ENCODE data around the gene CNRIP1. TPM values are rescaled to one million over a fixed set of nuclear protein-coding genes. Genes with fewer than 3 reads are reported as not detected.

The CNRIP1 gene
- total RNA-seq, 1 experiment from 2014 or later, result 0.84 TPM

- Mint-ChIP-seq H3K27ac (ENCODE audit: low read depth, unreplicated experiment) (no peak overlapping the region), H3K27me3 (ENCODE audit: insufficient read depth, unreplicated experiment) (no peaks in the 10 kb centered on the region), H3K4me1 (ENCODE audit: insufficient read depth, unreplicated experiment) (no peaks in the 10 kb centered on the region), H3K4me3 (ENCODE audit: unreplicated experiment) (no peak overlapping the region), H3K36me3 (ENCODE audit: insufficient read depth, unreplicated experiment) (no peaks in the 10 kb centered on the region), H3K9me3 (ENCODE audit: unreplicated experiment) (no peaks in the 10 kb centered on the region)
- ChIA-PET CTCF (interaction anchor here (0.5 to 13.0 kb wide), 9 partner anchors 10 to 203 kb away, joined by 3 to 161 read pairs (median 6); partner anchors contain the start of gene PNO1), POLR2A (interaction anchor here (1.1 to 20.2 kb wide), 2 partner anchors 41 to 68 kb away, joined by 3 to 308 read pairs; partner anchors contain the start of gene PPP3R1)
- DNase-seq (ENCODE audit: unreplicated experiment), result no peak
- BruUV-seq (replicated peaks), result no TSS peak
- intact Hi-C loops (cut with micrococcal nuclease), result no loop called here
- TF ChIP-seq, protein P1, sequence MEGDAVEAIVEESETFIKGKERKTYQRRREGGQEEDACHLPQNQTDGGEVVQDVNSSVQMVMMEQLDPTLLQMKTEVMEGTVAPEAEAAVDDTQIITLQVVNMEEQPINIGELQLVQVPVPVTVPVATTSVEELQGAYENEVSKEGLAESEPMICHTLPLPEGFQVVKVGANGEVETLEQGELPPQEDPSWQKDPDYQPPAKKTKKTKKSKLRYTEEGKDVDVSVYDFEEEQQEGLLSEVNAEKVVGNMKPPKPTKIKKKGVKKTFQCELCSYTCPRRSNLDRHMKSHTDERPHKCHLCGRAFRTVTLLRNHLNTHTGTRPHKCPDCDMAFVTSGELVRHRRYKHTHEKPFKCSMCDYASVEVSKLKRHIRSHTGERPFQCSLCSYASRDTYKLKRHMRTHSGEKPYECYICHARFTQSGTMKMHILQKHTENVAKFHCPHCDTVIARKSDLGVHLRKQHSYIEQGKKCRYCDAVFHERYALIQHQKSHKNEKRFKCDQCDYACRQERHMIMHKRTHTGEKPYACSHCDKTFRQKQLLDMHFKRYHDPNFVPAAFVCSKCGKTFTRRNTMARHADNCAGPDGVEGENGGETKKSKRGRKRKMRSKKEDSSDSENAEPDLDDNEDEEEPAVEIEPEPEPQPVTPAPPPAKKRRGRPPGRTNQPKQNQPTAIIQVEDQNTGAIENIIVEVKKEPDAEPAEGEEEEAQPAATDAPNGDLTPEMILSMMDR (IDR thresholded peaks at IDR 0.05; ENCODE audit: unreplicated experiment), result no peak
Observed at GRCh38 chr2:68293755-68294154, 26.0 kb downstream of the CNRIP1 start.

- no peak for DNase-seq (ENCODE audit: unreplicated experiment)
- no peaks in the 10 kb centered on the region for H3K36me3 Mint-ChIP-seq (ENCODE audit: insufficient read depth, unreplicated experiment)
- no peak overlapping the region for H3K4me3 Mint-ChIP-seq (ENCODE audit: unreplicated experiment)
- no peak overlapping the region for H3K27ac Mint-ChIP-seq (ENCODE audit: low read depth, unreplicated experiment)
- intact Hi-C loops (cut with micrococcal nuclease), result no loop called here
- no peaks in the 10 kb centered on the region for H3K27me3 Mint-ChIP-seq (ENCODE audit: insufficient read depth, unreplicated experiment)
- peaks cover 3% of the 10 kb centered on the region for H3K4me1 Mint-ChIP-seq (ENCODE audit: insufficient read depth, unreplicated experiment)
- ChIA-PET POLR2A (interaction anchor here (0.5 to 20.2 kb wide), 9 partner anchors 10 to 1367 kb away, joined by 3 to 308 read pairs (median 5); partner anchors contain the start of gene PPP3R1), CTCF (interaction anchor here (0.7 to 13.0 kb wide), 15 partner anchors 10 to 622 kb away, joined by 3 to 161 read pairs (median 6); partner anchors contain the start of genes C1D and PNO1)
- BruUV-seq (replicated peaks), result no TSS peak
- H3K9me3 Mint-ChIP-seq (ENCODE audit: unreplicated experiment), result no peaks in the 10 kb centered on the region
- TF ChIP-seq, protein P1 (IDR thresholded peaks at IDR 0.05; ENCODE audit: unreplicated experiment), result no peak
Observed at GRCh38 chr2:68293024-68293423, 26.7 kb downstream of the CNRIP1 start.

- Mint-ChIP-seq H3K9me3 (ENCODE audit: unreplicated experiment) (no peaks in the 10 kb centered on the region), H3K4me1 (ENCODE audit: insufficient read depth, unreplicated experiment) (peaks cover 10% of the 10 kb centered on the region), H3K27me3 (ENCODE audit: insufficient read depth, unreplicated experiment) (no peaks in the 10 kb centered on the region), H3K4me3 (ENCODE audit: unreplicated experiment) (no peak overlapping the region), H3K27ac (ENCODE audit: low read depth, unreplicated experiment) (no peak overlapping the region), H3K36me3 (ENCODE audit: insufficient read depth, unreplicated experiment) (no peaks in the 10 kb centered on the region)
- intact Hi-C loops (cut with micrococcal nuclease), result loop anchor here (1.0 kb wide), 2 partner anchors 149 to 170 kb away; no protein-coding TSS in a partner anchor
- BruUV-seq (replicated peaks), result no TSS peak
- DNase-seq (ENCODE audit: unreplicated experiment), result peak; percentile 59
- ChIA-PET CTCF (interaction anchor here (0.6 to 13.0 kb wide), 38 partner anchors 9 to 995 kb away, joined by 3 to 161 read pairs (median 4); partner anchors contain the start of genes C1D, PNO1 and PPP3R1), POLR2A (interaction anchor here (0.5 to 20.2 kb wide), 16 partner anchors 9 to 1368 kb away, joined by 3 to 308 read pairs (median 4); partner anchors contain the start of genes C1D, PNO1 and PPP3R1)
- TF ChIP-seq, protein P1 (IDR thresholded peaks at IDR 0.05; ENCODE audit: unreplicated experiment), result peak; percentile 84
Observed at GRCh38 chr2:68292108-68292710, 27.5 kb downstream of the CNRIP1 start.

DNA sequence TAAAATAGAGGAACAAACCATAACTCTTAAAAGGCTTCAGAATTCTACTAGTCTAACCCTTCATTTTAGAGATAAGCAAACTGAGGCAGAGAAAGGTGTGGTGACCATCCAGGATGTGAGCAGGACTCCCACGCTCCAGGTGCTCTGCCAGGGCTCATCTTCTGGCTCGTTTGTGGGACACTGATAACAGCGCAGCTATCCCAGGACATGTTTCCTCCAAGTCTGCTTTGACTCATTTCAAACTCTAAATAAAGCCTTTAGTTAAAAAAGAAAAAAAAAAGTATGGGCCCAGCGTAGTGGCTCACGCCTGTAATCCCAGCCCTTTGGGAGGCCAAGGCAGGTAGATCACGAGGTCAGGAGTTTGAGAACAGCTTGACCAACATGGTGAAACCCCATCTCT lies 28.4 kb downstream of the CNRIP1 start:
- Mint-ChIP-seq H3K27ac (ENCODE audit: low read depth, unreplicated experiment) (no peak overlapping the region), H3K9me3 (ENCODE audit: unreplicated experiment) (no peaks in the 10 kb centered on the region), H3K4me1 (ENCODE audit: insufficient read depth, unreplicated experiment) (peaks cover 10% of the 10 kb centered on the region), H3K27me3 (ENCODE audit: insufficient read depth, unreplicated experiment) (no peaks in the 10 kb centered on the region), H3K36me3 (ENCODE audit: insufficient read depth, unreplicated experiment) (no peaks in the 10 kb centered on the region), H3K4me3 (ENCODE audit: unreplicated experiment) (no peak overlapping the region)
- BruUV-seq (replicated peaks), result no TSS peak
- DNase-seq (ENCODE audit: unreplicated experiment), result no peak
- ChIA-PET POLR2A (interaction anchor here (1.1 to 20.2 kb wide), 7 partner anchors 8 to 228 kb away, joined by 3 to 308 read pairs (median 9); partner anchors contain the start of genes C1D, PNO1 and PPP3R1), CTCF (interaction anchor here (0.5 to 13.0 kb wide), 23 partner anchors 8 to 1488 kb away, joined by 3 to 161 read pairs (median 5); partner anchors contain the start of gene PPP3R1)
- intact Hi-C loops (cut with micrococcal nuclease), result no loop called here
- TF ChIP-seq, protein P1 (IDR thresholded peaks at IDR 0.05; ENCODE audit: unreplicated experiment), result no peak
